CD4-positive, alpha-beta T cell treated with Interleukin-6 at 100 ng/mL for 8 hours (primary cell): ENCODE measurements around the gene GOLGA8K.
"Not testable (repeated sequence)": the region's sequence is repeated elsewhere in the genome, so short reads cannot be mapped to it uniquely, and the experiment has no call there.

Source experiments
- DNase-seq: peaks from one replicate; pipeline ENCODE4 v3.0.0-alpha.2; 2020; ENCODE audit warnings: mixed read lengths, low spot score

The GOLGA8K gene

GRCh38 chr15:32352748-32353147 lies 50.3 kb downstream of the GOLGA8K start:
- DNase-seq: not testable (repeated sequence)

GRCh38 chr15:32350563-32351220 lies 52.4 kb downstream of the GOLGA8K start:
- not testable (repeated sequence) for DNase-seq

GRCh38 chr15:32347037-32347436 lies 56.1 kb downstream of the GOLGA8K start:
- not testable (repeated sequence) for DNase-seq

GRCh38 chr15:32345978-32346547 lies 57.0 kb downstream of the GOLGA8K start:
- not testable (repeated sequence) for DNase-seq

- not testable (repeated sequence) for DNase-seq
These were observed 59.2 kb downstream of the GOLGA8K start for GRCh38 chr15:32343921-32344320.
